ENCODE results near the gene HMCN2. TPM values are rescaled to one million over a fixed set of nuclear protein-coding genes. Genes with fewer than 3 reads are reported as not detected.

The HMCN2 gene
- total RNA-seq, 1 experiment from 2014 or later = 8.6 TPM

- TF ChIP-seq, protein P1, sequence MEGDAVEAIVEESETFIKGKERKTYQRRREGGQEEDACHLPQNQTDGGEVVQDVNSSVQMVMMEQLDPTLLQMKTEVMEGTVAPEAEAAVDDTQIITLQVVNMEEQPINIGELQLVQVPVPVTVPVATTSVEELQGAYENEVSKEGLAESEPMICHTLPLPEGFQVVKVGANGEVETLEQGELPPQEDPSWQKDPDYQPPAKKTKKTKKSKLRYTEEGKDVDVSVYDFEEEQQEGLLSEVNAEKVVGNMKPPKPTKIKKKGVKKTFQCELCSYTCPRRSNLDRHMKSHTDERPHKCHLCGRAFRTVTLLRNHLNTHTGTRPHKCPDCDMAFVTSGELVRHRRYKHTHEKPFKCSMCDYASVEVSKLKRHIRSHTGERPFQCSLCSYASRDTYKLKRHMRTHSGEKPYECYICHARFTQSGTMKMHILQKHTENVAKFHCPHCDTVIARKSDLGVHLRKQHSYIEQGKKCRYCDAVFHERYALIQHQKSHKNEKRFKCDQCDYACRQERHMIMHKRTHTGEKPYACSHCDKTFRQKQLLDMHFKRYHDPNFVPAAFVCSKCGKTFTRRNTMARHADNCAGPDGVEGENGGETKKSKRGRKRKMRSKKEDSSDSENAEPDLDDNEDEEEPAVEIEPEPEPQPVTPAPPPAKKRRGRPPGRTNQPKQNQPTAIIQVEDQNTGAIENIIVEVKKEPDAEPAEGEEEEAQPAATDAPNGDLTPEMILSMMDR (conservative IDR thresholded peaks at IDR 0.05) = no peak
- Histone ChIP-seq H4K8ac (replicated peaks; ENCODE audit: insufficient read length, low read depth, low read length) (no peak overlapping the region), H4K20me1 (ENCODE audit: control insufficient read depth, insufficient read depth, insufficient read length) (no peaks in the 10 kb centered on the region), H3K27ac (ENCODE audit: insufficient read length, low read depth, low read length) (no peak overlapping the region), H3K56ac (ENCODE audit: insufficient read length, low read depth, low read length) (no peak overlapping the region), H2BK12ac (ENCODE audit: insufficient read length, low read depth, low read length) (no peak overlapping the region), H4K91ac (ENCODE audit: insufficient read length, low read depth, low read length) (no peak overlapping the region), H3K4ac (ENCODE audit: low read depth, low read length) (no peak overlapping the region), H3K18ac (ENCODE audit: insufficient read length, low read depth, low read length) (no peak overlapping the region), H3K9ac (ENCODE audit: extremely low read depth, insufficient read length, low read length) (no peak overlapping the region), H2AK5ac (ENCODE audit: insufficient read length, low read length) (no peak overlapping the region), H2BK20ac (ENCODE audit: low read depth, low read length, poor library complexity, severe bottlenecking) (no peak overlapping the region), H3T11ph (ENCODE audit: low read length) (no peak overlapping the region), H3K14ac (ENCODE audit: insufficient read depth, low read length) (no peak overlapping the region), H2BK120ac (ENCODE audit: low read depth, low read length, poor library complexity, severe bottlenecking) (no peak overlapping the region), H3K23ac (ENCODE audit: insufficient read length, low read depth, low read length) (no peak overlapping the region), H3K4me1 (ENCODE audit: insufficient read depth, low read length) (no peaks in the 10 kb centered on the region), H2BK15ac (ENCODE audit: low read depth, low read length) (no peak overlapping the region), H3K4me2 (ENCODE audit: insufficient read depth, insufficient read length, low read length) (no peak overlapping the region), H3K79me1 (ENCODE audit: insufficient read depth, low read depth, low read length, poor library complexity, severe bottlenecking) (no peaks in the 10 kb centered on the region), H3K9me3 (ENCODE audit: control insufficient read depth, low read depth, low read length) (no peaks in the 10 kb centered on the region), H3K23me2 (ENCODE audit: insufficient read length, low read depth, low read length, poor library complexity, severe bottlenecking) (no peaks in the 10 kb centered on the region), H2BK5ac (ENCODE audit: insufficient read length, low read length) (no peak overlapping the region), H4K5ac (ENCODE audit: insufficient read length, low read depth, low read length) (no peak overlapping the region), H3K27me3 (ENCODE audit: insufficient read depth, low read length) (no peaks in the 10 kb centered on the region), H2AFZ (ENCODE audit: low read length) (no peak overlapping the region), H3K79me2 (ENCODE audit: insufficient read depth, low read length) (no peaks in the 10 kb centered on the region)
- WGBS (ENCODE audit: extremely low coverage, insufficient read length, low lambda C conversion rate) = no CpG with 5 or more reads among the region's 14 CpGs
- H3K4me3 Mint-ChIP-seq = 0 out of 5 replicates have a peak overlapping the region, but pooled peaks of 1 of the 2 experiments have one; percentile 6
- H3K9me3 Mint-ChIP-seq = no peaks in the 10 kb centered on the region
- no peaks in the 10 kb centered on the region for H3K27me3 Mint-ChIP-seq (ENCODE audit: low read depth)
- no peaks in the 10 kb centered on the region for H3K36me3 Mint-ChIP-seq (ENCODE audit: insufficient read depth in 1 of 3, low read depth in 3 of 3)
- H3K4me1 Mint-ChIP-seq = peaks cover 2 to 3% of the 10 kb centered on the region in 2 experiments; a peak in 3 of 4 replicates
- peak overlapping the region in 1 of 3 experiments; percentile 96; a peak in 2 of 7 replicates for H3K27ac Mint-ChIP-seq
- no peak for DNase-seq
Observed at GRCh38 chr9:130346431-130346830, 80.9 kb downstream of the HMCN2 start.

All from H9 (cell line).